Measurements from ENCODE around the gene EHF.
A peak's percentile ranks its signal among the peaks of the same experiment; 100 is the strongest.

The EHF gene

GRCh38 chr11:34627197-34627596 lies 6.3 kb downstream of the EHF start:
- DNase-seq: no peak

DNA sequence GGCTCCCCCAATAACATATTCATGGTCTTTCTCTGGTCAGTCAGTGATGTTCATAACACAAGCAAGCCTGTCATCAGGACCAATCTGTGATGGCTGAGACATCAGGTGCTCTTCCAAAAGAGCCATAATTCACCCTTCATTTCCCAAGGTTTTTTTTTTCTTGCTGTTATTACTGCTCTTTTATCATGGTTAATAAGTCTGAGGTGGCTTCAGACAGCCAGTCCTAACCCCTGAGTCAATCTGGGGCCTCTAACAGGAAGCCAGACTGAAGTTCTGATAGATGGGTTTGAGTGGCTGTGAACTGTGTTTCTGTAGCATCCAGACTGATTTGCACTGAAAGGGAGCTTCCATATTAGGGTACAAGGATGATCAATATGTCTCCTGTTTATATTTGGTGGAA lies 8.8 kb downstream of the EHF start:
- no peak for DNase-seq

DNA sequence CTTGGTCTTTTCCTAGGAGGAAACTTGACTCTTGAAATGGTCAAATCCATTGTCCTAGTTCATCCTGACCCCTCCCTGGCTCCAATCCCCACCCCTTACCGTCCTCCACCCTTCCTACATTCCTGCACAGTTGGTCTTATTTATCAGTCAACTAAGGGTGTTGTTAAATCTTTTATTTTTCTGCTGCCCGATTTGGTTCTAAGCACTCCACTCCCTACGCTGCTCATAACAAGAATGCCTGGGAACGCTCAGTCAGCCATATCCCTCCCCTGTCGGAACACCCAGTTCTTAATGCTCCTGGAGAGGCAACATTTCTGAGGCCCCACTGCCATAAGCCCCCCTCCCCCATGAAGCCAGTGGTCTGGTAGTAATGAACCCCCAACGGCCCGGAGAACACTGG lies 9.7 kb downstream of the EHF start:
- DNase-seq: no peak

DNA sequence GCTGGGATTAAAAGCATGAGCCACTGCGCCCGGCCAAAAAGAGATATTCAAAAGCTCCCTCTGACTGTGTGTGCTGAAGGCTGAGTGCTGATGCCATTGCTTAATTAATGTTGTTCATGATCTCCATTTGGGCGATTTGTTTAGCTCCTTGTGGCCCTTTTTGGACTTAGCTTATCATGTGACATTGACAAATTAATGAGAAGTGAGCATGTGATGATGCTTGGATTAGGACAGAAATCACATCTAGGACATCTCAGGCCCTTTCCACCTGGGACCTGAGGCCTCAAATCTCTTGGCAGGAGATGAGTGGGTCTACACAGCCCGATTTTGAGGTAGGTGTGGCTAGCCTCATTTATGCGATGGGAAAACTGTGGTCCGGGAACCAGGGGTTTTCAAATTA lies 10.4 kb downstream of the EHF start:
- no peak for DNase-seq

- no peak for DNase-seq
These were observed 10.8 kb downstream of the EHF start for GRCh38 chr11:34631737-34632104.

DNA sequence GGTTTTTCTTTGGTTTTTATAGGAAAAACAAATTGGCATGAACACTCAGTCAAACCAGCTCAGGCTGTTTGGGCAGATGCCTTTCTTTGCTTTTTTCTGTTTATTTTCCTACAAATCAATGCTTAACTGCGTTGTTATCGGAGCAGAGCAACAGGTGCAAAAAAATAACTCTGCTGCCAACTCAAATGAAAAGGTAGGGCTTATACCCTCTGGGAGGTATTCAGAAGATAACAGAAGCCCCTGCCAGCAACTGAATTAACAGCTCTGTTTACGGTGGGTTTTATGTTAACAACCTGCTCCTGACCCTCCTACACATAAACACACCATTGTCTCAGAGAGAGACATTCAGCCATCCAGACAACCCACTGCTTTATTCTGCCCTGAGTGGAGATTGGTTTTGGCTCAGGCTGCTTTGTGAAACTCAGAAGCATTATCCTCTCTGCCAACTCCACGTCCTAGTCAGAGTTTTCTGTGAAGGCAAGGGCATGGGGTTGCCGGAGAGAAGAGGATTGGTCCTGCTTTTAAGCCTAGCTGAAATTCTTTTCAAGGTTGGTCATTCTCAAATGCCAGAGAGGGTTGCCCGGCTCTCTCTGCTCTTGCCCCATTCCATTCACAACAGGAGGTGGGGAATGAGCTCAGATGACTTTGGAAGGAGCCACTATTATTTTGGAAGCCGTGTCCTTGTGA lies 11.4 kb downstream of the EHF start:
- DNase-seq: no peak

- no peak for DNase-seq
These were observed 12.7 kb downstream of the EHF start for GRCh38 chr11:34633640-34633989.

DNA sequence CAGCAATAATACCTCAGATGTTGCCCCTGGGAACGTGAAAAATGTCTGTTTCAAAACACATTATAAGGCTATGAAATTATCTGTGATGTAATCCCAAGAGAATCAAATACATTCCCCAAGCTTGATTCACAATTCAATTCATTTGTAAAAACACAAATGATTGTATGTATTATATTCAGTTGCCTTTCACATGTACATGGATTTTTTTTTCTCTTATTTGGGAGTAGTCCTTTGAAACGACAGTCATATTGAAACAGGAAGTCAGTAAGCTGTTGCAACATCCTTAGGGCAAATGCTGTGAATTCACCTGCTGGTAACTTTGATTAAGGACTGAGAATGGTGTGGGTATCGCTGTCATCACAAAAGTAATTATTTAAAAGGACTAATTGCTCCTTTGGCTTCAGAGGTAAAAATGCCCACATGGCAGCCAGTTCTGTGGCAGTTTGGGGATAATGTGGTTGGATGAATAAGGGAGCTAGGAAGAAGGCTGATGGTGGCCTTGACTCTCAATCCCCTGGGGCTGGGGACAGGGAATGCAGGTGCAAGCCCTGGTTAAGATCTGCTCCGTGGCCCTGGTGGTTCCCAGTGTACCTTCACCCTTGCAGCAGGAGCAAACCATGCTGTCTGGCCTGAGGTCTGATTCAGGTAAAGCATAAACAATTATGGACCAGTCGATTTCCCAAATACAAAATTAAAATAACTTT lies 13.2 kb downstream of the EHF start:
- DNase-seq: no peak

GRCh38 chr11:34634694-34635062 lies 13.8 kb downstream of the EHF start:
- no peak for DNase-seq

DNA sequence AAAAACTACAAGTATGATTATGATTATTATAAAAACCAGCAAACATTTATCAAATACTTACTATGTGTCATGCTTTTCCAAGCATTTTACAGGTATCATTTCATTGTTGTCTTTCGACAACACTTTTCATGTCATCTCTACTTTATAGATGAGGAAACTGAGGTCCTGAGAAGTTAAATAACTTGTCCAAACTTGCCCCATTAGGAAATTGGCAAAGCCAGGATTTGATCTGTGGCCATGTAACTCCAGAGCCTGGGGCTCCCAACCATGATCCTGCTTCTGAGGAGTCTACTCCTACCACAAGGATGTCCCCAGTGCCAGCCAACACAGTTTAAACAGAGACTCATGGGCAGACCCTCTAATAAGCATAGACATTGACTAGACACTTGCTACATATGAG lies 15.2 kb downstream of the EHF start:
- DNase-seq: no peak

GRCh38 chr11:34637303-34637702 lies 16.4 kb downstream of the EHF start:
- peak; percentile 56 for DNase-seq

DNA sequence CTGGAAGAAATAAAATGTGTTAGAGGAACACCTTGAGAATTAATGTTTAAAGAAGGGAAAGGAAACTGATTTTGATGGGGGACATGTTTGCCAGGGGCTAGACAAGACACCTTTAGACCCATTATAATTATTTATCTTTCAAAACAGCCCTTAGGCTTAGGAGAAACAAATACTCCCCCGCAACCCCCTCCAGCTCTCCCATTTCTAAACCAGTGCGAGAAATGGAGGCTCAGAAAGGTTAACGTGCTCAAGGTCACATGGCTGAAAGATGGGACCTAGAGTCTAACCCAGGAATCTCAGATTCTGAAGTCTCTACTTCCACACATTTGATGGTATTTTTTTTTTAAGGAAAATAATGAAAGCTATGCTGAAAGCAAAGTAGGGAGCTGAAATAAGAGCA lies 18.0 kb downstream of the EHF start:
- no peak for DNase-seq

- DNase-seq: no peak
These were observed 18.7 kb downstream of the EHF start for GRCh38 chr11:34639545-34639944.

DNA sequence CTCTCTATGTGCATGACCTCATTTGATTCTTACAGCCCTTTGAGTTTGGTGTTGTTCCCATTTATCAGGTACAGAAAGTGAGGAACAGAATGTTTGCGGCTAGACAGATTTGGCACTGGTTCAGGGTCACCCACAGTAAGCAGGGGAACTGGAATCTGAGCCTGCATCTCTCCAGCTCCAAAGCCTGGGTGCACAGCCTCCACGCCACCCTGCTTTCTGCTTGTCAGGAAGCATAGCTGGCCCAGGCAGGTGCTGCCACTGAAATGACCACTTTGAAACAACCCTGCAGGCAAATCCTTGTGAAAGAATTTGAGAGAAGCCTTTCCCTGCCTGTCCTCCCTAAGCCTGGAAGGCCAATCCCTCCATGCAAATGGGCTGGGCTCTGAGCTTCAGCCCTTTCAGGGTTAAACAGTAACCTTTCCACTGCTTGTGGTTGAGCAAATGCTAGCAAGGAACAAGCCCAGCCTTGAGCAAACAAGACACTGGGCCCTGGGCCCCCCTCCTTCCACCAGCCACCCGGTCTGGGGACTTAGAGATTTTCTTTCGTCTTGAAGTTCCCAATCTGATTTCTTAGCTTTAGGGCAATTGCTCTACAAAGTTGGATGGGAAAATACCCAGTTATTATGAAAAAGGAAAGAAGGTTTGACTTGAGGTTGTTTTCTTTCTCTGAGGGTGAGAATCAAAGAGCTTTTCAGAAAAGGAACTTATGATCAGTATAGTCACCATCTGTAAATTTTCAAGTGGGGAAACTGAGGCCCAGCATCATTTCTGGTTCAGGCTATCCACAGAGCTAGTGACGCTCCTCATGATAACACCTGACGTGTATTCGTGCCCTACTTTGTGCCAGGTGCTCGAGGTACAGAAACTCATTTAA lies 19.4 kb downstream of the EHF start:
- DNase-seq: no peak

DNA sequence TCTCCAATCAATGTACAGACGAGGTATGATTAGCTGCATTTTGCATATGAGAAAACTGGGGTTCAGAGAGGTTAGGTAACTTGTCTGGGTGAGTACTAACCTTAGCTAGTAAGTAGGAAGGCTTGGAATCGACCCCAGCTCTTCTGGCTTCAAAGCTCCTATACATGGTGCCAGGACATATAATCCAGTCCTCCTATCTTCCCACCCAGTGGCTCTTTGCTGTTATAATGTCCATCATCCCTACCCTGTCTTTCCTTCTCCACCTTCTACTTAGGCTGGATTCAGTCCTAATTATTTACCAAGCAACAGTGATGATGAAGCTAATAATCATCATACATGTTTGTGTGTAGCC lies 20.0 kb downstream of the EHF start:
- DNase-seq: no peak

DNA sequence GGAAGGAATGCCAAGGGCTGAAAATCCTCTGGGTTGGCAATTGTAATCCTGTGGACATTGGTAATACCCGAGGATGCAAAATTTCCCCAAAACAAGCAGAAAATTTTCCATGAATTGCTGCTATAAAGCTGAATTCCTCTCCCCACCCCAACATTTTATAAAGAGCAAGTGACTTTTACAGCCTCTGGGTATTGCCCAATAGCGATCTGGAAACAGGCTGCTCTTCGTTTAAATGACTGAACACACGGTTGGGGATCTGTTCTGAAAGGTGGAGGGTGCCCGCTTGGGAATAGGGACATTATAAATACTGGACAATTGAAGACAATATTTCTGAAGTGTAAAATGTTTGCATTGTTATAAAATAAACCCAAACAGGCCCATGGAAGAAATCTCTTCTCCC lies 20.6 kb downstream of the EHF start:
- no peak for DNase-seq

DNA sequence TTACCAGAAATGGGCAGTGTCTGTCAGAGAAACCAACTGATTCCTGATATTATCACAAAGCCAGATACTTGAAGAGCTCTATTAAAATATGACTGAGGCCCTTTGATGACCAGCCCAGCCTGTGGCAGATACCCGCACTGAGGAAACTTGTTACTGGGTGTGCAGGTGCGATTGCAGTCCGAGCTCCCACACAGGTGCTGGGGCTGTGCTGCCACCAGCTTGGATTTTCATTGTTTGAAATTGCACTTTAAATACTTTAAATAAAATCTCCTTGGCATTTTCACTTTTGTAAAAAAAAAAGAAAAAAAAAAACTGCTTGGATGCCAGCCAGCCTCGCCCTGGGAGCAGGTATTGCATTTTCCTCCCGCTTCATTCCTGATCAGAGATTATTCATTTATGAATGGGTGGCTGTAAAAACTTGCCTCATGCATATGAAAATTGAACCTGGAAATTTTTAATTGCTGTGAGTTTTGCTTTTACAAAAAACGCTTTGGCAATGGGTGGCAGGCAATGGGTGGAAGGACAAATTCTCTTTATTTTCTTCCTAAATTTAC lies 21.2 kb downstream of the EHF start:
- no peak for DNase-seq

DNA sequence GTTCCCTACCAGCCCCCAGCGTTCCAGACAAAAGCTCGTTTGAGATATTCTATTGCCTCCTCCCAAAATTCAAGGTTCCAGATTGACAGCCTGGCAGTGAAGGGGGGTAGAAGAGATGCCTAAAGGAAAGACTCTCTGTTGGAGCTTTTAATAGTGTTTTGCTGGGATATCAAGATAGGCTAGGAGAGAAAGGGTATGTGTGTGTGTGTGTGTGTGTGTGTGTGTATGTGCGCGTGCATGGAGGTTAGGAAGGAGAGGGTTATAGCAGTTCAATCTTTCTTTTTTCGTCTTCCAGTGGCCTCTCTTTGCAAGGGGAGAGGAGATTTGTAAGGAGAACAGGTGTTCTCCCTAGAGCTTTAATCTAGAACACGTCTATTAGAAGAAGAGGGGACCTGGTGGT lies 22.0 kb downstream of the EHF start:
- no peak for DNase-seq

DNA sequence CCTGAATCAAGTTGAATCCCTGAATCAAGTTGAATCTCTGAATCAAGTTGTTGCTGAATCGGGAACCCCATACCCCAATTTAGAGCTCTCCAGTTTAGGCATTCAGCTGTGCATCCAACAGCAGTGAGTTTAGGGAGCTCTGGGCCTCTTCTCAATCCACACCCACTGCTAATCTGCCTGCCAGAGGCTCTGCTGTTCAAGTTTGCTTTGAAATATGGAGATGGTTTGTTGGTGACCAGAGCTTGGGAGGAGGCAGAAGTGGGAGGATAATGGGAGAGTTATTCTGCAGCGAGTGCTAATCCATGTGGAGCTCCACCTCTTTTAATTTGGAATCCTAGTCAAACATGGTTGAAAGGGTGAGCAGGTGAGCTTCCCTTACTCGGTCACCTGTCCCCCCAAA lies 22.4 kb downstream of the EHF start:
- DNase-seq: no peak

GRCh38 chr11:34643846-34644245 lies 23.0 kb downstream of the EHF start:
- no peak for DNase-seq

- no peak for DNase-seq
These were observed 23.9 kb downstream of the EHF start for GRCh38 chr11:34644669-34645406.

DNA sequence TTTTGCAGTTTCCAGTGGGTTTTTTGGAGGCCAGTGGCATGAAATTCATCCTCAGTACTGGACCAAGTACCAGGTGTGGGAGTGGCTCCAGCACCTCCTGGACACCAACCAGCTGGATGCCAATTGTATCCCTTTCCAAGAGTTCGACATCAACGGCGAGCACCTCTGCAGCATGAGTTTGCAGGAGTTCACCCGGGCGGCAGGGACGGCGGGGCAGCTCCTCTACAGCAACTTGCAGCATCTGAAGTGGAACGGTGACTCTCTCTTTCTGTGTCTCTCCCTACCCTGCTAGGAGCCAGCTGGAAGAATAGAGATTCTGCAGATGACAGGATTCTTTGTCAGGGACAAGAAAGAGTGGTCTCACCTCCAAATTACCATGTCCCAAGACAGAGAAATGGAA lies 25.5 kb downstream of the EHF start:
- no peak for DNase-seq

DNA sequence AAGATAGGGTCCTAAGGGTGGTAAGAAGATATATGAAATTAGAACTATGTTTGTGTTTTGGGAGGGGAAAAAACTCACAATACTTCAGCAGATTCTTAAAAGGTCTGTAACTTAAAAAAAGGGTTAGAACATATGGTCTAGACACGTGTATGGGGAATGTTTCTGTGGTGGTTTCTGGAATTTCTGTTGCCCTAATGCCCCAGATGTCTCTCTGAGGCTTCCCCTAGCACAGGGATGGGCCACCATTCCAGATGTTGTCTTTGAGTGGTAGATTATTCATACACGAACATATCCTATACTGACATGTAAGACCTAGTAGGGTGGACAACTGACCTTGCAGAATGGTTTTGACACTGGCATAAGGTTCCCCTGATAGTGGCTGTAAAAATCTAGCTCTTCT lies 26.2 kb downstream of the EHF start:
- no peak for DNase-seq
